TTC549 (cell line): ENCODE data around the gene IL1RN.

Experiments
- FAIRE-seq: peaks from 2 replicates; lab custom pipeline; 2012; peaks lifted over from hg19 to GRCh38; lab: Jason Lieb, UNC

Gene IL1RN

DNA sequence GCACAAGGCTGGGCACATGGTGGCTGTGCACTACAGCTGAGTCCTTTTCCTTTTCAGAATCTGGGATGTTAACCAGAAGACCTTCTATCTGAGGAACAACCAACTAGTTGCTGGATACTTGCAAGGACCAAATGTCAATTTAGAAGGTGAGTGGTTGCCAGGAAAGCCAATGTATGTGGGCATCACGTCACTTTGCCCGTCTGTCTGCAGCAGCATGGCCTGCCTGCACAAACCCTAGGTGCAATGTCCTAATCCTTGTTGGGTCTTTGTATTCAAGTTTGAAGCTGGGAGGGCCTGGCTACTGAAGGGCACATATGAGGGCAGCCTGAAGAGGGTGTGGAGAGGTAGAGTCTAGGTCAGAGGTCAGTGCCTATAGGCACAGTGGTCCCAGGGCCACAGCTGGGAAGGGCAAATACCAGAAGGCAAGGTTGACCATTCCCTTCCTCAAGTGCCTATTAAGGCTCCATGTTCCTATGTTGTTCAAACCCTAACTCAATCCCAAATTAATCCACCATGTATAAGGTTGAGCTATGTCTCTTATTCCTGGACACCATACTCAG lies 2.2 kb downstream of the IL1RN start:
- FAIRE-seq: no peak

DNA sequence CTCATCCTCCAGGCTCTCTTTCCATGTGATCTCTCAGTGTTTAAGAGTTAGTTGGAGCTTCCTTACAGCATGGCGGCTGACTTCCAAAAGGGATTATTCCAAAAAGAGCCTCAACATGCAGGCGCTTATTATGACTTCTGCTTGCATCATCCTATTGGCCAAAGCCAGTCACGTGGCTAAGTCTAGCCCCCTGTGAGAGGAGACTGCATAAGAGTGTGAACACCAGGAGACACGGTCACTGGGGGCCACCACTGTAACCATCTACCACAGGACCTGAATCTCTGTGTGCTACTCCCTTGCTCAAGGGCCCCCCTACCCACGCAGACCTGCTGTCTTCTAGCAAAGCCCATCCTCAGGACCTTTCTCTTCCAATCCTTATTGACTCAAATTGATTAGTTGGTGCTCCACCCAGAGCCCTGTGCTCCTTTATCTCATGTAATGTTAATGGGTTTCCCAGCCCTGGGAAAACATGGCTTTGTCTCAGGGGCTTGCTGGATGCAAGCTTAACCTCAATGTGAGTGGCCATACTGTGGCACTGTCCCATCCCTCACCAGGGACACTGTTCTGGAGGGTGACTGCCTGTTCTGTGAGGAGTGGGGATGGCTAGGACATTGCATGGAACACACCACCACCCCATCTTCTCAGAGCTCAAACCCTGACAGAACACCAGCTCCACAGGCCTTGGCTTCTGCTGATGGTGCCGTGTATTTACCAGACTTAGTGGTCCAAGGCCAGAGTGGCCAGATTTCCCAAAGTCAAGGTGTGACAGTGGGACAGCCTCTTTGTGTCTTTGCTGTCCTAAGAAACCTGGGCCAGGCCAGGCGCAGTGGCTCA lies 4.2 kb downstream of the IL1RN start:
- no peak for FAIRE-seq

DNA sequence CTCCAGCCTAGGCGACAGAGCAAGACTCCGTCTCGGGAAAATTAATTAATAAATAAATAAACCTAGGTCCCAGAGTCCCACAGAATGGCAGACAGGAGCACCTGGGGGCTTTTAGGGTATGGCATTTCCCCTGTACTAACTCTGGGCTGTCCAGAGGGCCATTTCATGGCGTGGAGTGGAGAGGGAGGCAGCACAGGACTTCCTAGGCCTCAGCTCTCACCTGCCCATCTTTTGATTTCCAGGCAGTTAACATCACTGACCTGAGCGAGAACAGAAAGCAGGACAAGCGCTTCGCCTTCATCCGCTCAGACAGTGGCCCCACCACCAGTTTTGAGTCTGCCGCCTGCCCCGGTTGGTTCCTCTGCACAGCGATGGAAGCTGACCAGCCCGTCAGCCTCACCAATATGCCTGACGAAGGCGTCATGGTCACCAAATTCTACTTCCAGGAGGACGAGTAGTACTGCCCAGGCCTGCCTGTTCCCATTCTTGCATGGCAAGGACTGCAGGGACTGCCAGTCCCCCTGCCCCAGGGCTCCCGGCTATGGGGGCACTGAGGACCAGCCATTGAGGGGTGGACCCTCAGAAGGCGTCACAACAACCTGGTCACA lies 5.1 kb downstream of the IL1RN start:
- no peak for FAIRE-seq

DNA sequence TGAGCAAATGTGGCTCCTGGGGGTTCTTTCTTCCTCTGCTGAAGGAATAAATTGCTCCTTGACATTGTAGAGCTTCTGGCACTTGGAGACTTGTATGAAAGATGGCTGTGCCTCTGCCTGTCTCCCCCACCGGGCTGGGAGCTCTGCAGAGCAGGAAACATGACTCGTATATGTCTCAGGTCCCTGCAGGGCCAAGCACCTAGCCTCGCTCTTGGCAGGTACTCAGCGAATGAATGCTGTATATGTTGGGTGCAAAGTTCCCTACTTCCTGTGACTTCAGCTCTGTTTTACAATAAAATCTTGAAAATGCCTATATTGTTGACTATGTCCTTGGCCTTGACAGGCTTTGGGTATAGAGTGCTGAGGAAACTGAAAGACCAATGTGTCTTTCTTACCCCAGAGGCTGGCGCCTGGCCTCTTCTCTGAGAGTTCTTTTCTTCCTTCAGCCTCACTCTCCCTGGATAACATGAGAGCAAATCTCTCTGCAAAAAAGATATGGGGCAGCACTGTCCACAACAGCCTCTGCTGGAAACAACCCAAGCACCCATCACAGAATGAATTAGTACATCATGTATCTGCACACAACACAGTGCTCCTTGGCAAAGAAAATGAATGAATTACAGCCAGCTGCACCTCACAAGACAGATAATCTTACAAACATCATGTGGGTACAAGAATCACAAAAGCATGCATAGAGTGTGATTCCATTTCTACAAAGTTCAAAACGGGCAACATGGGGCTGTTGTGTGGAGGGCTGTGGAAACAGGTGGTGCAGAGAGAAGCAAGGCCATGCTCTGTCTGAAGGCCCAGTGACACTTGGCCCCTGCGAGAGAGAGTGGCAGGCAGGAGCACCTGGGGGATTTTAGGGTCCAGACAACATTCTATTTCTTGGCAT lies 6.6 kb downstream of the IL1RN start:
- FAIRE-seq: no peak

DNA sequence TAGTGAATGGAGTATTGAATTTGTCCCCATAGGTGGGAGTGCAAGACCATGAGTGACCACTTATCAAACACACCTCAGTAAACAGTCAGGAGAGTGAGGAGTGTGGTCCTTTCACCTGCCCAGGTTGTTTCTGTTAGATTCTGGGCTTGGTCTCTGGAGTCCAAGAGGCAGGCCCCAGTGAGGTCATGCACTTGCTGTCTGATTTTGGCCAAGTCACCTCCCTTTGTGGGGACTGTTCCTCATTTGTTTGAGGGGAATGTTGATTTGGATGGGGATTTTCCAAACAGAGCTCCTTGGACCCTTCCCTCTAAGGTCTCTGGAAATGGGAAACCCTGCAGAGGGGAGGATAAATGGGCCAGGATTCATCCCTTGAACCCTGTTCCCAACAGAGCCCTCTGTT lies 7.3 kb downstream of the IL1RN start:
- no peak for FAIRE-seq

DNA sequence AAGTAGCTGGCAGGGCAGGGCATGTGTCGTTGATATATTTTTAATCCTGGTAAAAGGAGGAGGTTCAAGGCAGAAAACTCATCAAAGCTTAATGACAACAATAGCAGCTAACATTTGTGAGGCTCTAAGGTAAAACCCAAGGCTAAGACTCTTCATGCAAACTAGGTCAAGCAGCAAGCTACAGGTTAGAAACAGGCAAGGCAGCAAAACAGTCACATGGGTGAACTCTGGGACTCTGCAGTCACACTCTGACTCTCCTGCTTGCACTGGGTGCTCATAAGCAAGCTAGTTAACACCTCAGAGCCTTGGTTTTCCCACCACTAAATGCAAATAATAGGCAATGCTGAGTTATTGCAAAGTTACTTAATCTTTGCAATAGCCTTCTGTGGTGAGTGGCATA lies 7.9 kb downstream of the IL1RN start:
- FAIRE-seq: no peak

DNA sequence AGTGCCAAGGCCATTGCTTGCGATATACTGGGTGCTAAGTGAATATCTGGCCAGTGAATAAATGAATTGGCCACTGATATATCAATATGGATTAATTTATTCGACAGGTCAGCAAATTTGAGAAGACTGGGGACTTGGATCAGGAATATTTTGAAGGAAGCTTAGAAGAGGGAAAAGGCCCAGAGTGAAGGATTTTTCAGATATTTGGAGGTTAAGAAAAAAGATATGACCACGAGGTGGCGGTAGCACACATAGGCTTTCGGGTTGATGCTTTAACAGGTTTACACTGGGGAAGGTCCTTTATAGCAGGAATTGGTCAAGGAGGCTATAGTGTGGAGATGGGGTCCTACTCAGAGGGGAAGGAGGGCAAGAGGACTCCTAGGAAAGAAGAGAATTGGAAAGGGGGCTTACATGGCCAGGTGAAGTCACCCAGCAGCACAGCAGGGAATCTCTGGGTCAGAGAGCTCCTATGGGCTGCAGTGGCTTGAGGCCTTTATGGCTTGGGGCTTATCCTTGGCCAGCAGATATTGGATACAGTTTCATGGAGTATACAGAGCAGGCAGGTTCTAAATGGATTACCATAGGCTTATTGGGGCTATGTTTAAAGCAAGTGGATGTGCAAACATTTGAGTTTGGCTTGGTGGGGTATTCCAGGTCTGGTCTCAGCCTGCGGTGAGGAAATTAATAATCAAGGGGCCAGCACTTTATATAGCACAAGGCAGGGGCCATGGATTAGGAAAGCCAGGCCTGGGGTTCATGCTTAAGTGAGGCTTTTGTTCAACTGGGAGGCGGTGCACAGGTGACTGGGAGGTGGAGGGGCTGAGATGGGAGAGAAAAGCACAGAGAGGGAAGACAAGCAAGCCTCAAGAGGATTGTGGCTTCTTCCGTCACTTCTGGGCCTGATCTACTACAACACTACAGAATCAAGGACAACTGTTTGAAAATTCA lies 9.7 kb downstream of the IL1RN start:
- no peak for FAIRE-seq

DNA sequence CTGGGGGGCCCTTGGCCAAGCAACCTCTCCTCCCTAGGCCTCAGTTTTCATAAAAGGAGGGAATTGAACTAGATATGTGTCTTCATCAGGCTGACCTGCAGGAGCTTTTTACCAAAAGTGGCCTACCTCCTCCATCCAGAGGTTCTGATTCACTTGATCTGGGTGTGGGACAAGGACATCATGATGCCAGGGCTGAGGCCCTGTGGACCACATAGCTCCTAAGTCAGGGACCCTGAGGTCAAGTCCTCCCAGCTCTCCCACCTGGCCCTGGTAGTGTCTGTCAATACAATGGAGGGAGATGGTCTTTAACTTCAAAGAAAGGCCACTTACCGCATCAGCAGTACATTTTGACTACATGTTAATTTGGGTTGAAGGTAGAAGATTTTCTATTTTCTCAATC lies 10.4 kb downstream of the IL1RN start:
- no peak for FAIRE-seq

DNA sequence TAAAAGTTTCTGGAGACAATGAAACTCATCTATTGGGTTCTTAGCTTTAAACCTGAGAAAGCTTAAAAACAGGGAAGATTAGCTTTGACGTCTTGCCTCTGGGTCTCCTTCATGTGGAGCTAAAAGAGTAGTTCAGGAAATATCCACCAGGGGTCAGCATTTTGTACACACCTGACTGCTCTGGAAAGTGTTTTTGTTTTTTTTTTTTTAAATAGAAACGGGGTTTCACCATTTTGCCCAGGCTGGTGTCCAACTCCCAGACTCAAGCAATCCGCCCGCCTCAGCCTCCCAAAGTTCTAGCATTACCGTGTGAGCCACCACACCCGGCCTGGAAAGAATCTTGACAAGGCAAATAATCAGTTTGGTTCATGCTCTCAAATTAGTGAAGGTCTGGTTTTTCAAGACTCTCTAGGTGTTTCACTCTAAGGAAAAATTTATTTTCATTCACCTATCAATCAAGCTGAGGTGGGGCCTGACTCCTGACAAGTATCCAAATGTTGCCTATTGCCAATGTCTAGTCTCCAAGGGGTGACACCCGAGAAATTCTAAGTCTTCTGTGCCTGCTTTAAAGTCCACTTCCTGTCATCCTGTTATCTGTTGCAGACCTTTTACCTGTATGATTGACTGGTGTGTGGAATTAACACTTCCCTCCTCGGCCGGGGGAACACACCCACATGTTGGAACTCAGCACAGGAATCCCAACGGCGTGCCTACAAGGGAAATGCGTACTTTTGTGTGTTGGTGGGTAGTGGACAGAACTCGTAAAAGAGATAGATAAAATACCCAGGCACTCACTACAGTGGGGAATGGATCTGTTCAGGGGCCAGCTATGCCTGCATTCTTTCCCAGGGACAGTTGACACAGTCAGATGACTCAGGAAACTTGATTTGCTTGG lies 11.3 kb downstream of the IL1RN start:
- peak; percentile 74 for FAIRE-seq

DNA sequence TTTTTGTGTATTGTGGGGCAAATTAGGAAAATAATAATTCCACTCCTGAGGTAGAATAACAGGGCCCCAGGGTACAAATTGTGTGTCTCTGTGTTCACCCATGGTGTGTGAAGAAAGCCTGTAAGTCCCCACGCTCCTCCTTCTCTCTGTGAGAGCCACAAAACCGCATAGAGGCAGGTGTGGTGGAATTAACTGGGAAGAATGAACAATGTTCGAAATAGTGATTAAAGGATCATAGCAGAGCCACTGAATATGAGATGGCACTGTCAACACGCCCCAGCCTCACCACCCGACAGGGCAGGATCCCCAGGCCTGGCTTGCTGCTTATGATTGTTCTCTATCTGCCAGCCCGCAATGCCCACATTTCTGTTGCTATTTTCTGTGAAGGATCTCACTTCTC lies 14.1 kb downstream of the IL1RN start:
- no peak for FAIRE-seq

DNA sequence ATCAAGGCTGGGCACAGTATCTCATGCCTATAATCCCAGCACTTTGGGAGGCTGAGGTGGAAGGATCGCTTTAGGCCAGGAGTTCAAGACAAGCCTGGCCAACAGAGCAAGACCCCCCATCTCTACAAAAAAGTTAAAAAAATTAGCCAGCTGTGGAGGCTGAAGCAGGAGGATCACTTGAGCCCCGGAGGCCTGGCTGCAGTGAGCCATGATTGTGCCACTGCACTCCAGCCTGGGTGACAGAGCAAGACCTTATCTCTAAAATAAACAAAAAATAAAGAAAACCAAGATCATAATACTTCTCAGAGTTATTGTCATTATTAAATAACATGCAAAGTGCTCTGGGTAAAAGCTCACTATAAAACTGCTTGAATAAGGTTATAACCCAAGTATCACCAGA lies 14.9 kb downstream of the IL1RN start:
- FAIRE-seq: no peak

DNA sequence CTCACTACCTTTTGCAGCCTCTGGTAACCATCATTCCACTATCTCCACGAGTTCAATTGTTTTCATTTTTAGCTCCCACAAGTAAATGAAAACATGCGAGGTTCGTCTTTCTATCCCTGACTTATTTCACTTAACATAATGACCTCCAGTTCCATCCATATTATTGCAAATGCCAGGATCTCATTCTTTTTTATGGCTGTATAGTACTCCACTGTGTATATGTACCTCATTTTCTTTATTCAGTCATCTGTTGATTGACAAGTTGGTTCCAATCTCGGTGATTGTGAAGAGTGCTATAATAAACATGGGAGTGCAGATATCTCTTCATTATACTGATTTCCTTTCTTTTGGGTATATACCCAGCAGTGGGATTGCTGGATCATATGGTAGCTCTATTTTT lies 16.9 kb downstream of the IL1RN start:
- no peak for FAIRE-seq

DNA sequence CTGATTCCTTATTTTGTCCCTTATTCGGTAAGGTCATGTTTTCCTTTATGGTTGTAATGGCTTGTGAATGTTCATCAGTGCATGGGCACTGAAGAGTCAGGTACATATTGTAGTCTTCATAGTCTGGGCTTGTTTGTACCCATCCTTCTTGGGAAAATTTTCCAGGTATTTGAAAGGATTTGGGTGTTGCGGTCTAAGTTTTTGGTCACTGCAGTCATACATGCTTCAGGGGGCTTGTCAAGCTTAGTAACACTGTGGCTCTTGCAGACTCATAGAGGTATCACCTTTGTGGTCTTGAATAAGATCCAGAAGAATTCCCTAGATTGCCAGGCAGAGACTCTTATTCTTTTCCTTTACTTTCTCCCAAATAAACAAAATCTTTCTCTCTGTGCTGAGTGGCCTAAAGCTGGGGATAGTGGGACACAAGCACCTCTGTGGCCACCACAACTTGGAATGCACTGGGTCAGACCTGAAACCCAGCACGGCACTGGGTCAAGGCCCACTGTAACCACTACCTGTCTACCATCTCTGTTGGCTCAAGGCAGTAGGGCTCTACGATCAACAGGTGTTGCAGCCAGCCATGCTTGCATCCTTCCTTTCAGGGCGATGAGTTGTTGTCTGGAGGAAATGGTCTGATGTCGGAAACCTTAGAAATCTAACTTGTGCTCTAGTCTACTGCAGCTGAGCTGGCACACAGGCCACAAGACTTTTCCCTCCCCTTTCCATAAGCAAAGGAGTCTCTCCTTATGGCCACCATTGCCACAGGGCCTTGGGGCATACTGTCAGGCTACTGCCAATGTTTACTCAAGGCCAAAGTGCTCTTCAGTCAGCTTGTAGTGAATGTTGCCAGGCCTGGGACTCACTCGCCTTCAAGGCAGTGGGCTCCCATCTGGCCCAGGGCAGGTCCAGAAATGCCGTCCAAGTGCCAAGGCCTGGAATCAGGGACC lies 21.5 kb downstream of the IL1RN start:
- FAIRE-seq: no peak

DNA sequence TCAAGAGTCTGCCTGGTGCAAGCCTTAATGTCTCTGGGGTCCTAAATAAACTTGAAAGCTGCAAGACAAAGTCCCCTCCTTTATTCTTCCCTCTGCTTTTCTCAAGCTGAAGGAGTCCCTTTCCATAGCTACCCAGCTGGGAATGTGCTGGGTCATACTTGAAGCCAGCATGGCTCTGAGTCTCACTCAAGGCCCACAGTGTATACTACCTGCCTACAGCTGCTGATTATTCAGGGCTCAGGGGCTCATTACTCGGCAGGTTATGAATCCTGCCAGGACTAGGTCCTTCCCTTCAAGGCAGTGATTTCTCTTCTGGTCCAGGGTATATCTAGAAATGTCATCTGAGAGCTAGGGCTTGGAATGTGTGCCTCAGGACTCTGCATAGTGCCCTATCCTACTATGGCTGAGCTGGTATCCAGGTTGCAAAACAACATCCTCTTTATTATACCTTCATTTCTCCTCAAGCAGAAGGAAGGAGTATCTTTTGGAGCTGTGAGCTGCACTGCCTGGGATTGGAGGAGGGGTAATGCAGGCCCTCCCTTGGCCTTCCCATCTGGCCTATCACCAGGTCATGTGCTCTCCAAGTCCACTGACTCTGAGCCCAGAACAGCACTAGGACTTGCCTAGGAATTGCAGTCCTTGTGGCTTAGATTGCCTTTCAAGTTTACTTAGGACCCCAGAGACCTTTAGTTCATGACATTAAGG lies 22.3 kb downstream of the IL1RN start:
- no peak for FAIRE-seq

DNA sequence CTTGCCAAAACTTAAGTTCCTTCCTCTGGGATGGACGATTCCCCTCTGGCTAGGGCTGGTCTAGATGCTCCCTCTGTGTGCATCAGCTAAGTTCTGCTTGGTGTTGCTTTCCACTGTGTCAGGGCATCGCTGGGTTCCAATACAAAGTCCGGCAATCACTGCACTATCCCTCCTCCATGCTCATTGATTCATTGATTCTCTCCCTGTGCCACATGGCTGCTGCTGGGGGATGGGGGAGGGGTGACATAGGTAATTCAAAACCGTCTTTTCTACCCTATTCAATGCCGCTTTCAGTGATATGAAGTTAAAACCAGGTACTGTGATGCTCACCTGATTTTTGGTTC lies 22.8 kb downstream of the IL1RN start:
- FAIRE-seq: no peak

DNA sequence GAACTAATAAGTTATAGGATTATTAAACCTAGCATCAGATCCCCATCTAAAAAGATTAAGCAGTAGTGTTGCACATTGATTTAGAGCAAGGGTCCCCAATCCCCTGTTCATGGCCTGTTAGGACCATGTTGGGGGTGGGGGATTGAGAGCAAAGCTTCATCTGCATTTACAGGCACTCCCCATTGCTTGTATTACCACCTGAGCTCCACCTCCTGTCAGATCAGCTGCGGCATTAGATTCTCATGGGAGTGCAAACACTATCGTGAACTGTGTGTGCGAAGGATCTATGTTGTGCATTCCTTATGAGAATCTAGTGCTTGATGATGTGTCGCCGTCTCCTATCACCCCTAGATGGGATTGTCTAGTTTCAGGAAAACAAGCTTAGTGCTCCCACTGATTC lies 27.9 kb downstream of the IL1RN start:
- no peak for FAIRE-seq

DNA sequence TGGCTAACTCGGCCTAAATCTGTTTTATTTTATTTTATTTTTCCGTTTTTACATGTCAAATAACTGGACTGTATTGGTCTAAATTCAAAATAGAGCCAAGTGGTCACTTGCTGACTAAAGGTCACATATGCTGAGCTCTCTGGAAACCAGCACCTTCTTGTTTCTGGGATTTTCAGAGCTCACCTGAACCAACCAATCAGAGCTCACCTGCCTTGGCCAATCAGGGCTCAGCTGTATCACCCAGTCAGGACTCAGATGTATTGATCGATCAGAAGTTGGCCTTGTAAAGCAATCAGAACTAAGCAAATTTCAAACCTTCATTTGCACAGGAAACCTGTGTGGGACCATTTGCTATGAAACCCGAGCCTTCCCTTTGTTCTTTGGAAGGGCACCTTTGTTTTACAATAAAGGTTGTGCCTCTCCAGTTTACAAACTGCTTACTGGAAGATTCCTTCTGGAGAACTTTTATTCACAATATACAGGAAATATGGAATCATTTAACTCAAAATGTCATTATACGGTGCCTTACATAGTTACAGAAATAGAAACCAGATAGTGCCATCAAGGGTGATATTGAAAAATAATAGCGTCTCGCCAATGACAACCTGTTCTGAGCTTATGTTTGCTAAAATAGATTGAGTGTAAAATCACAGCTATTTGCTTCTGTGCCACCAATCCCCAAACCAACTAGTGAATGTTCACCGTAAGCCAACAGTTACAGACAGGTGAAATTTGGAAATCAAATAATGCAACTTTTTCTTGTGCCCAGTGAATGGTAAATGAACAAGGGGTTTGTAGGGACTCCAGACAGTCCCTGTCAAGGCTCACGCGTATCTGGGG lies 29.1 kb downstream of the IL1RN start:
- FAIRE-seq: no peak
